Ovary (tissue), 9 donors: ENCODE measurements around the gene FAM163B. TPM values are rescaled to one million over a fixed set of nuclear protein-coding genes. Genes with fewer than 3 reads are reported as not detected.

ENCODE experiments used
- DNase-seq, 5 donors: peaks; one replicate each; pipeline ENCODE4 v3.0.0-alpha.2; 2019 to 2020
- H3K27ac ChIP-seq, 2 donors: fragments of 200-600 bp; one replicate each; pipeline versions ENCODE4 v1.5.1 to v1.8.0; 2019 to 2022
- H3K27me3 ChIP-seq: fragments of 200-600 bp; one replicate; pipeline ENCODE4 v1.8.0; 2022
- H3K36me3 ChIP-seq: fragments of 200-600 bp; sonication (generic); one replicate; pipeline ENCODE4 v1.5.1; 2019
- H3K4me1 ChIP-seq: one replicate; pipeline ENCODE4 v1.8.1; 2013; ENCODE audit warnings: mild to moderate bottlenecking, moderate library complexity; ENCODE audit not compliant: insufficient read depth
- H3K4me3 ChIP-seq: fragments of 200-600 bp; sonication (generic); one replicate; pipeline ENCODE4 v1.5.1; 2017
- H3K9me3 ChIP-seq, 2 donors: fragments of 200-600 bp in 1 of 2; sonication (generic) in 1 of 2; one replicate each; pipeline versions ENCODE4 v1.5.1 to v1.8.1; 2013 to 2019; ENCODE audit warnings: mild to moderate bottlenecking in 1 of 2, moderate library complexity in 1 of 2
- EP300 ChIP-seq: sonication (generic); formaldehyde crosslinking; IDR thresholded peaks from one replicate; pipeline ENCODE4 v1.6.1; 2017; ENCODE audit warnings: antibody characterized with exemption
- POLR2A ChIP-seq: fragments of 450-650 bp; IDR thresholded peaks from one replicate; pipeline ENCODE4 v1.6.1; 2017; ENCODE audit warnings: antibody characterized with exemption, mild to moderate bottlenecking, moderate library complexity
- WGBS, 3 donors: extraction: QIAGEN DNeasy Blood & Tissue Kit in 1 of 3; methylation state at CpG; one replicate each; pipeline versions ENCODE4 v1.1.5 to v1.1.7; 2013 to 2017; 5-methylcytosine and 5-hydroxymethylcytosine counted together
- intact Hi-C, 4 donors: fragments of 100-400 bp; cut with DNase I; formaldehyde crosslinking; loops; one replicate each; pipeline versions ENCODE4 v1.11.0 to v1.15.1; 2022 to 2023
- polyA plus RNA-seq, 2 donors: library from polyadenylated mRNA; stranded (reverse); fragments of 200-250 nt in 1 of 2; fragments of 350-450 nt in 1 of 2; fragmentation: Illumina TruSeq in 1 of 2; extraction: RNeasy Lipid Tissue Mini Kit (QIAGEN cat#74804) in 1 of 2; gene quantifications; one replicate each; pipeline ENCODE4 v1.2.3, GENCODE V29; 2013 to 2014
- total RNA-seq, 7 donors: library from RNA; depleted of rRNA in 2 of 7; stranded (reverse); fragments of >200 nt in 2 of 7; fragmentation: NEBNext Ultra II Directional in 3 of 7; extraction: Animal tissue kit (Norgen Biotek cat#: 25700) in 3 of 7; gene quantifications; one replicate each; pipeline versions ENCODE4 v1.1.0 to v1.2.4, GENCODE V29; 2016 to 2023
- TF ChIP-seq, protein P1 (sequence below), 3 donors: fragments of 450-650 bp in 2 of 3; fragments of 200-600 bp in 1 of 3; IDR thresholded peaks; one replicate each; pipeline versions ENCODE4 v1.5.1 to v1.8.0; 2016 to 2022; ENCODE audit warnings: antibody characterized with exemption in 3 of 3, mild to moderate bottlenecking in 1 of 3
- donor health status: DM: no; HTN: no; CAD: no; lungs with moderate emphysema.
- donor health status: DM: no; HTN: no; CAD: no.
- donor health status: Bipolar disorder and iron deficiency.
- donor health status: DM: yes; HTN: yes; CAD: no.
- donor health status: DM: no; HTN: no; CAD: no.
- donor health status: DM: yes; HTN: yes; CAD: no.

The FAM163B gene
- total and polyA plus RNA-seq, 9 donors, result 0.21 to 0.30 TPM; not detected in 7

DNA sequence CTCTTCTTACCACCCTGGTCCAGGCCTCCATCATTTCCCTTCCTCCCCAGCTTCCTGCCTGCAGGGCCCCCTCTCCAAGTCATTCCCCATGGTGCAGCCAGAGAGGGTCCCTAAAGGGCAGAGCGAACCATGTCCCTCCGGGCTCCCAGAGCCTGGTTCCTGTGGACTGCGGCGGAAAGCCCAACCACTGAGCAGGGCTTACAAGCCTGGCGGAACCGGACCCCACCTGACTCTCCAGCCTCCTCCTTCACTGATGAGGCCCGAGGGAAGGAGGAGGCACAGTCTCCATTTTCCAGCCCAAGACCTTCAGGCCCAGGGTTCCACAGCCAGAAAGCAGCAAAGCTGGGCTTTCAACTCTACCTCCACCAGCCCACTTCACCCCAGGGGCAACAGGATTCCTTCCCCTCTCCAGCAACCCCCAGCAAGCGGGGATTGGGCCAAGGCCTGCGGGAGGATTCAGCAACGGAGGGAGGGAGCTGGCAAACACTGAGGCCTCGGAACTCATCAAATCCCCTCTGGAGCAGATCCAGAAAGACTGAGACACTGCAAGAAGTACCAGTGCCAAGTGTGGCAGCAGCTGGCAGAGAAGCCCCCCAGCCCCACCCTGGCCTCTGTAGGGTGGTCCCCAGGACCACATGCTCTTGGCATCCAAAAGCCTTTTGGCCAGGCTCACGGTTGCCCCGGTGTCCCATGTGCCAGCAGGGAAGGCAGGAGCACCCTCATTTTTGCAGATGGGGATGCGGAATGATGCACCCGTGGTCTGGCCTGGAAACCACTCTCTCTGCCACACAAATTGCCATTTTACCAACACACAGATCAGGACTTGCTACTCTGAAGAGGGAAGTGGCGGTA lies 3.1 kb downstream of the FAM163B start:
- TF ChIP-seq EP300, result no peak
- Histone ChIP-seq H3K4me1 (peaks cover 5% of the 10 kb centered on the region), H3K27ac (no peak overlapping the region), H3K9me3 (no peaks in the 10 kb centered on the region), H3K27me3 (no peaks in the 10 kb centered on the region), H3K4me3 (no peak overlapping the region), H3K36me3 (no peaks in the 10 kb centered on the region)
- DNase-seq, result no peak
- intact Hi-C loops, result no loop called here
- WGBS, 3 donors, result 61 to 64% (median 64%) methylated on average over 15 to 16 of the region's 16 CpGs

DNA sequence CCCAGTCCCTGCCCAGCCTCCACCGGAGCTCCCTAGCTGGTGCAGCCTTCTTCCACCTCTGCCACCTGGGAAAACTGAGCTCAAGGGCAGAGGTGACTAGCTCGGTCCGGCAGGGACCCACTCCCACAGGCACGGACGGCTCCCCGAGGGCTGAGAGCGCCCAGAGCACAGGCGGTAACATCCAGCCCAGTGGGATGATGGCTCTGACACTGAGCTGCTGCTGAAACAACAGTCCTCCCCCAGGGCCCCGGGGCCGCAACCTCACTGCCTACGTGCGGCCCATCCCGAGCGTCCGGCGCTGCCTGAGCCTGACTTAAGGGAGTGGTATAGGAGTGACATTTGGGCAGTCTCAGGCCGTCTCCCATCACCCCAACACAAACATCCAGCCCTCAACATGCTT lies 3.7 kb downstream of the FAM163B start:
- 72 to 81% (median 78%) methylated on average over 17 of the region's 17 CpGs for WGBS, 3 donors
- Histone ChIP-seq H3K27me3 (no peaks in the 10 kb centered on the region), H3K4me3 (no peak overlapping the region), H3K27ac (no peak overlapping the region), H3K4me1 (peaks cover 5% of the 10 kb centered on the region), H3K36me3 (no peaks in the 10 kb centered on the region), H3K9me3 (no peaks in the 10 kb centered on the region)
- intact Hi-C loops, result no loop called here
- DNase-seq, result no peak
- TF ChIP-seq EP300, result no peak
- TF ChIP-seq POLR2A, result no peak
- TF ChIP-seq, protein P1, sequence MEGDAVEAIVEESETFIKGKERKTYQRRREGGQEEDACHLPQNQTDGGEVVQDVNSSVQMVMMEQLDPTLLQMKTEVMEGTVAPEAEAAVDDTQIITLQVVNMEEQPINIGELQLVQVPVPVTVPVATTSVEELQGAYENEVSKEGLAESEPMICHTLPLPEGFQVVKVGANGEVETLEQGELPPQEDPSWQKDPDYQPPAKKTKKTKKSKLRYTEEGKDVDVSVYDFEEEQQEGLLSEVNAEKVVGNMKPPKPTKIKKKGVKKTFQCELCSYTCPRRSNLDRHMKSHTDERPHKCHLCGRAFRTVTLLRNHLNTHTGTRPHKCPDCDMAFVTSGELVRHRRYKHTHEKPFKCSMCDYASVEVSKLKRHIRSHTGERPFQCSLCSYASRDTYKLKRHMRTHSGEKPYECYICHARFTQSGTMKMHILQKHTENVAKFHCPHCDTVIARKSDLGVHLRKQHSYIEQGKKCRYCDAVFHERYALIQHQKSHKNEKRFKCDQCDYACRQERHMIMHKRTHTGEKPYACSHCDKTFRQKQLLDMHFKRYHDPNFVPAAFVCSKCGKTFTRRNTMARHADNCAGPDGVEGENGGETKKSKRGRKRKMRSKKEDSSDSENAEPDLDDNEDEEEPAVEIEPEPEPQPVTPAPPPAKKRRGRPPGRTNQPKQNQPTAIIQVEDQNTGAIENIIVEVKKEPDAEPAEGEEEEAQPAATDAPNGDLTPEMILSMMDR (IDR thresholded peaks at IDR 0.05), result no peak

- WGBS, 3 donors, result 39 to 57% (median 46%) methylated on average over 14 of the region's 14 CpGs
- Histone ChIP-seq H3K4me1 (peaks cover 5% of the 10 kb centered on the region), H3K36me3 (no peaks in the 10 kb centered on the region), H3K27ac (no peak overlapping the region), H3K9me3 (no peaks in the 10 kb centered on the region), H3K4me3 (no peak overlapping the region), H3K27me3 (no peaks in the 10 kb centered on the region)
- intact Hi-C loops, result no loop called here
- DNase-seq, result no peak
- no peak for TF ChIP-seq EP300
- no peak for TF ChIP-seq POLR2A
- TF ChIP-seq, protein P1 (IDR thresholded peaks at IDR 0.05), result no peak
Observed at GRCh38 chr9:133604856-133605255, 4.3 kb downstream of the FAM163B start.

DNA sequence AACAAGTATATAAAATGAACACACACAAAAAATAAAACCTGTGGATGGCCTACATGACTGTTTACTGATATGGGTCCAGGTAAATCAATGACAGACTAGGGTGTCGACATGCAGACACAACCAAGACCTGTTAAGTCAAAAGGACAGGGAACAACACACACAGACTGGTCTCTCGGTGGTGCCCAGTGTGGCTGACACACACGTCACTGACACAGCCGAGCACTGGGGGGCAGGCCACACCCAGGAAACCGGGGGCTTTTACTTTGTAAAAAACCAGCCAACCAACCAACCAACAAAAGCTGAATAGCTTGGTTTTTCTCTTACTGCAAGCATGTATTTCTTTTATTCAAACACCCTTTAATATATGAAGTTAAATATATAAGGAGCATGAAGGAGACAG lies 5.0 kb downstream of the FAM163B start:
- Histone ChIP-seq H3K4me1 (peaks cover 5% of the 10 kb centered on the region), H3K27me3 (no peaks in the 10 kb centered on the region), H3K4me3 (no peak overlapping the region), H3K9me3 (no peaks in the 10 kb centered on the region), H3K36me3 (no peaks in the 10 kb centered on the region), H3K27ac (no peak overlapping the region)
- 43 to 52% (median 51%) methylated on average over 5 of the region's 5 CpGs for WGBS, 3 donors
- DNase-seq, result no peak
- intact Hi-C loops, result no loop called here
- TF ChIP-seq POLR2A (no peak), EP300 (no peak)
- TF ChIP-seq, protein P1 (IDR thresholded peaks at IDR 0.05), result no peak

GRCh38 chr9:133603135-133603927 lies 5.9 kb downstream of the FAM163B start:
- TF ChIP-seq POLR2A (no peak), EP300 (no peak)
- TF ChIP-seq, protein P1 (IDR thresholded peaks at IDR 0.05), result no peak
- Histone ChIP-seq H3K27ac (no peak overlapping the region), H3K27me3 (no peaks in the 10 kb centered on the region), H3K9me3 (no peaks in the 10 kb centered on the region), H3K36me3 (no peaks in the 10 kb centered on the region), H3K4me3 (no peak overlapping the region), H3K4me1 (no peaks in the 10 kb centered on the region)
- WGBS, 3 donors, result 37 to 50% (median 44%) methylated on average over 14 of the region's 14 CpGs
- no peak for DNase-seq
- intact Hi-C loops, result no loop called here
